T47D (cell line): ENCODE results near the gene LRRC27.

ENCODE experiments used
- DNase-seq, 2 experiments: peaks; one replicate each; pipeline versions ENCODE4 v3.0.0 to v3.0.0-alpha.2; 2011 to 2012; ENCODE audit warnings: low read depth in 1 of 2, low spot score in 1 of 2
- JUND ChIP-seq: IDR thresholded peaks from 2 replicates; pipeline ENCODE4 v1.6.1; 2012; ENCODE audit warnings: low read depth
- in situ Hi-C: cut with HindIII; loops from 2 replicates; pipeline ENCODE4 v1.10.0; 2016; ENCODE audit warnings: low sequenced_read_pairs, low pct_unique_long_range_greater_than_20kb

Gene LRRC27

GRCh38 chr10:132399117-132400035 lies 67.4 kb downstream of the LRRC27 start:
- no peak for TF ChIP-seq JUND
- DNase-seq: no peak
- in situ Hi-C loops: no loop called here

- in situ Hi-C loops: no loop called here
- DNase-seq: no peak
- TF ChIP-seq JUND: no peak
These were observed 68.1 kb downstream of the LRRC27 start for GRCh38 chr10:132400041-132400546.

GRCh38 chr10:132400547-132401151 lies 68.7 kb downstream of the LRRC27 start:
- in situ Hi-C loops: no loop called here
- no peak for TF ChIP-seq JUND
- DNase-seq: no peak

- TF ChIP-seq JUND: no peak
- in situ Hi-C loops: no loop called here
- no peak for DNase-seq
These were observed 69.6 kb downstream of the LRRC27 start for GRCh38 chr10:132401401-132402118.

DNA sequence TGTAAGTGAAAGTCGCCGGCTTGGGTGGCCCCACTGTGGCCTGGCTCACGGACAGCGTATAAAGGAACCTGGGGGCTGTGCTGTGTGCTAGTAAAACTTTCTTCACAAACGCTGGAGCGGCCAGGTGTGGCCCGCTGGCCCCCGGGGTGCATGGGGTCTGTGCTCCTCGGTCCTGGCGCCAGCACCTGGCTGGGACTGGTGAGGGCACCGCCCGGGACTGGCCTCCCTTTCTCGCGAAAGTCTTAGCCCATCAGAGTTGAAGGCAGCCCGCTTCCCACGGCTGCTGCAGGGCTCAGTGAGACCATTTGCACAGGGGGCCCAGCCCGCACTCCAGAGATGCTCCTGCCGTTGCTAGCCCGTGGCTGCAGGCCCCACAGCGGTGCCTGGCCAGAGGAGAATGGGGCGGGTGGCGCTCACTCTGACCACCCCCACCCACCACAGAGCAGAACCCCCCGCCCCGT lies 70.8 kb downstream of the LRRC27 start:
- in situ Hi-C loops: no loop called here

GRCh38 chr10:132403511-132404168 lies 71.6 kb downstream of the LRRC27 start:
- in situ Hi-C loops: no loop called here
- DNase-seq: peak; percentile 68 to 72
- TF ChIP-seq JUND: no peak; the same call in 1 of the 2 replicates

More for the DNA sequence above, 70.8 kb downstream of the LRRC27 start:
- DNase-seq: no peak
- no peak for TF ChIP-seq JUND

- in situ Hi-C loops: no loop called here
- no peak for TF ChIP-seq JUND
- DNase-seq: no peak
These were observed 72.3 kb downstream of the LRRC27 start for GRCh38 chr10:132404169-132404880.

DNA sequence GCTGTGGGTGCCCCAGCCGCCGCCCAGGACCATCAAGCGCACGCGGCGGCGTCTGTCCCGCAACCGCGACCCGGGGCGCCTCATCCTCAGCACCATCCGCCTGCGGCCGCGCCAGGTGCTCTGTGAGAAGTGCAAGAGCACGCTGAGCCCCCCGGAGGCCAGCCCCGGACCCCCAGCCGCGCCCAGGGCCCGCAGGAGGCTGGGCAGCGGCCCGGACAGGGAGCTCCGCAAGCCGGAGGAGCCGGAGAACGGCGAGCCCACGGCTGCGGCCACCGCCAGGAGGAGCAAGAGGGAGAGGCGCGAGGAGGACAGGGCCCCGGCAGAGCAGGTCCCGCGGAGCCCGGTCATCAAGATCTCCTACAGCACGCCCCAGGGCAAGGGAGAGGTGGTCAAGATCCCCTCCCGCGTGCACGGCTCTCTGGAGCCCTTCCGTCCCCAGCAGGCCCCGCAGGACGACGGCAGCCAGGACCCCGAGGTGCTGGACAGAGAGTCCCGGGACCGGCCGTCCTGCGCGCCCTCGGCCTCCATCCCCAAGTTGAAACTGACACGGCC lies 73.0 kb downstream of the LRRC27 start:
- no peak for TF ChIP-seq JUND
- no peak for DNase-seq
- in situ Hi-C loops: no loop called here

GRCh38 chr10:132405463-132405991 lies 73.5 kb downstream of the LRRC27 start:
- in situ Hi-C loops: no loop called here
- DNase-seq: no peak
- no peak for TF ChIP-seq JUND

- TF ChIP-seq JUND: no peak
- in situ Hi-C loops: no loop called here
- DNase-seq: no peak
These were observed 74.2 kb downstream of the LRRC27 start for GRCh38 chr10:132406181-132406580.

GRCh38 chr10:132406750-132407149 lies 74.8 kb downstream of the LRRC27 start:
- in situ Hi-C loops: no loop called here
- DNase-seq: no peak
- no peak for TF ChIP-seq JUND
